GM18519 (cell line): ENCODE data around the gene CPZ.
"Not testable (repeated sequence)": the region's sequence is repeated elsewhere in the genome, so short reads cannot be mapped to it uniquely, and the experiment has no call there.

ENCODE experiments used
- ATAC-seq: cut with Tn5 transposase; IDR thresholded peaks from one replicate; pipeline ENCODE4 v1.9.1; 2021; ENCODE audit warnings: mild to moderate bottlenecking, moderate library complexity; ENCODE audit not compliant: unreplicated experiment, low FRiP score

The CPZ gene

DNA sequence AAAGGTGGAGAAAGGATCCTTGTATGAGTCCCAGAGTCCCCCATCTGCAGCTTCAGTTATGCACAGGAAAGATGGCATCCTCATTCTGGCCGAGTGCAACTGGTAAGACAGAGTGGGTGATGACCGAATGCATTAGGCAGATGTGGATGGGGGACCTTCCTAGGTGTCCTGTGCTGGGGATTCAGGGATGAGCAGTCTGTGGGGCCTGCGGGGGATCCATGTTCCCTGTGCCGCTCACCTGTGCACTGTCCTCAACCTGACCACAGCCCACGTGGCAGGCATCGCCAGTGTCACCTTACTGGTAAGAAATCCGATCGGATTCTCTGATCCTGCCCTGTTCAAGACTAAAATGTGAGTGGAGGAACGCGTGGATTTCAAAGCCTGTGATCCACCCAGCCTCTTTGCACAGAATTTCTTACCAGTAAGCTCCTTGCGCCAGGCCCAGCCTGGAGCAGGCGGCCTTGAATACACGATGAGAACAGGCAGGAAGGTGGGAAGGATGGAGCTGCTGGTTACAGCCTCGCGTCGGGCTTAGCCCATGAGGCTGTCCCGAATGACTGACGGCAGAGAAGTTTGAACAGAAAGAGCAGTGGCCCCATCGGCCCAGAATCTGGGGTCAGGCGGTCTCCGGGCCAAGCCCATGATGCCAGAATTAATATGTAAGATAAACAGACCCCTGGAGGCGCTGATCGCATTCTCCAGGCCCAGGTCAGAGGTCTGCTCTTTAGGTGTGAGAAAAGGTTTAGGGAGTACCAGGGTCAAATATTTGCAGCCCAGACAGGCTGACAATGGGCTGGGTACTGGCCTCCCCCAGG is 56.5 kb downstream of the CPZ start:
- no peak for ATAC-seq

DNA sequence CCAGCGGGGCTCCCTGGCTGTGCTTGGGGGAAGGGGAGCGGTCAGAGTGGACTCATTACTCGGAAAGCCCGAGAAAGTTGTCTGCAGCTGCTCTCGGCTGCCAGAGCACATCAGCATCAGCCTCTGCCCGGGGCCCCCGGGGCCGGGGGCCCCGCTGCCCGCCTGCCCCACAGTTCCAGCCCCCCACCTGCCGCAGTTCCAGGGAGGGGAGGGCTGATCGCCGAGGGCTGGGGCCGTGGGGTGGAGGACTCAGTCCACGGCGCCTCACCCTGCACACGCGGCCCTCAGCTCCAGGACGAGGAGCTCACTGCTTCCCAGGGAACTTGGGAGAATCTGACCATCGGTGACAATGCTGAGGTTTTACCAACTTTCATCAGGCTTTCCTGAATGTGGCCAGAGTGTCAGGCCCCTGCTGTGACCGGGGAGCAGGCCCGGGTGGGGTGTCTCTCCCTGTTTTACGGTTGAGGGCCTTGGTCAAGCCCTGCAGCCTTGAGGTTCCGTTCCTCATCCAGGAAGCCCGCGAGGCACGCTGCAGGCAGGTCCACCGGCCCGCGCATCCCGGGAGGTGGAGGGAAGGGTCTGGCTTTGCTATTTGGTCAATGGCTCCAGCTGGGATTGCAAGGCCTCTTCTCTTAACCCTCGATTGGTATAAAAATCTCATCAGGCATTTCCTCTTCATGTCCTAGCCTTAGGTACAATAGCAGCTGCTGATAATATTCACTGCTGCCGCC is 57.2 kb downstream of the CPZ start:
- ATAC-seq, result no peak

DNA sequence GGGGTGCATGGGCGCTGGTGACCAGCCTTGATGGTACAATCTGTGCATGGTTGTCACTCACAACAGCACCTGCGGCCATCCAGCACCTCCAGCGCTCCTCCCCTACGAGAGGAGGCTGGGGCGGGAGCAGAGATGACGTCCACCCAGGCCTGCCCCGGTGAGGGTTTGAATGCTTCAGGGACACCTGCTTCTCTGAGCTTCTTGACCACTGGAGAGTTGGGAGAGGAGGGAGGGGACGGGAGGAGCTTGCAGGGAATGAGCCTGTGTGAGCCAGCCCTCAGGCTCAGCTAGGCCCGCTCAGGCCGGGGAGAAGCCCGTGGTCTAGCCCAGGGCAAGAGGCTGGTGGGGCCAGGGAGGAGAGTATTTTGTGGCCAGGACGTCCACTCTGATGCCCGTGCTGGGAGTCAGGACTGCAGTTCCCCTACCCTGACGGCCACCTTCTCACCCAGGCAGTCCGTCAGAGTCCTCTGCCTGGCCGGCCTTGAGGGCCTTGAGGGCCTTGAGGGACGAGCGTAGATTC is 59.2 kb downstream of the CPZ start:
- no peak for ATAC-seq

DNA sequence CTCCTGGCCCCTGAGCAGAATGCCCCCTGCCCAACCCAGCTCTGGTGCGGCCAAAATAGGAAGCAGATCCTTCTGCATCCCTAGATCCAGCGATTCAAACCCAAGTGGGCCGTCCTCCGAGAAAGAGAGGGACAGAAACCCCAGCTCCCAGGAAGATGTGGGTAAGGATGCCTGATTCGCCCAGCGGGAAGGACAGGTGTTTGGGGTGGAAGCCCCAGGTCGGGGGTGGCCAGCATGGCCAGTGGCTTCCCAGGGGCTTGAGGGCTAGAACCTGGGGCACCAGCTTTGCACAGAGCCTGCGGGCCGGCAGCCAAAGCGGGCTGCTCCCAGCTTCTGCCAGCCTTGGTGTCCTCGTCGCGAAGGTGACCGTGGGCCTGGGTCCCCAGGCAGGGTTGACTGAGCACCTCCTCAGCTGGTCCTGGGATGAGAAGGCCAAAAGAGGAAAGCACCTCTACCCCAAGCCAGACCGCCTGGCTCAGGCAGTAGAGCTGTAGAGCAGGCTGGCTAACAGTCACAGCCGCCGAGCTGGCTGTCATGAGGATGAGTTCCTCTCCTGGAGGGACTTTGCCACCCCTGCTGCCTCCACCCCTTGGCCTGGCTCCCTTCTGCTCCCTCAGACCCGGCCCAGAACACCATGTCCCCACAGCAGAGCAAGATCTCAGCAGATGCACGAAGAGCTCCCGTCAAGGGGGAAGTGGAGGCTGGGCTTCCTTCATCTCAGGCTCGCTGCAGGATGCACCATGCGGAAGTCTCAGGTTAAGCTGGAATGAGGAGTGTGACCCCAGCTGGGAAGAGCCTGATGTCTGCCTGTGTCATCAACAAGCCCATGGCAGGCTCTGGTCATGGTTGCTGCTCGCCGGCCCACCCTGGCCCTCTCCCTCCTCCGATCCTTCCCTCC is 59.9 kb downstream of the CPZ start:
- no peak for ATAC-seq

DNA sequence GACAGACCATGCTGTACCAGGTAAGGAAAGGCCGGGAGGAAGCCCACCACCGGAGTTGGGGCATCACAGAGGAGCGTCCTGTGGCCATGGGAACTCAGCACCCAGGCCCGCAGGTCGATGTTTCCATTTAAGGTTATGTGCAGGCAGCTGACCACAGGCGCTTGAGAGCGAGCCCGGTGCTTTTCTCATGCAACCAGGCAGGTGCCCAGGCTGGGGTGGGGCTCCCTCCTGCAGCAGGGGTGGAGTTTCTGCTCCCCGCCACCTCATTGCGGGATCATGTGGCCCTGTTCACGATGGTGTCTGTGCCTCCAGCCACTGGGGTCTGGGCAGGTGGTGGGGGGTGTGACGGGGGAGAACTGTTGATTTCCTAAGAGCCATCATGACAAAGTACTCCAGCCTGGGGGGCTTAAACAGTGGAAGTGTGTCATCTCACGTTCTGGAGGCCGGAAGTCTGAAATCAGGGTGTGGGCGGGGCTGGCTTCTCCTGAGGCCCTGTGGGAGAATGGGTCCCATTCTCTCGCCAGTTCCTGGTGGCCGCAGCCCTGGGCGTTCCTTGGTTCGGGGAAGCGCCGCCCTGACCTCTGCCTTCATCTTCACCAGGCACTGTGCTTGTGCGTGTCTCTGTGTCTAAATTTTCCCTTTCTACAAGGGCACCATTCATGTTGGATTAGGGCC is 60.9 kb downstream of the CPZ start:
- ATAC-seq, result no peak

DNA sequence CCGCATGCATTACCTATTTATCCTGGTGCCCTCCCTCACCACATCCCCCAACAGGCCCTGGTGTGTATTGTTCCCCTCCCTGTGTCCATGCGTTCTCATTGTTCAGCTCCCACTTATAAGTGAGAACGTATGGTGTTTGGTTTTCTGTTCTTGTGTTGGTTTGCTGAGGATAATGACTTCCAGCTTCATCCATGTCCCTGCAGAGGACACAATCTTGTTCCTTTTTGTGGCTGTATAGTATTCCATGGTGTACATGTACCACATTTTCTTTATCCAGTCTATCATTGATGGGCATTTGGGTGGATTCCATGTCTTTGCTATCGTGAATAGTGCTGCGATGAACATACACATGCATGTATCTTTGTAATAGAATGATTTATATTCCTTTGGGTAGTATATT is 61.6 kb downstream of the CPZ start:
- not testable (repeated sequence) for ATAC-seq

DNA sequence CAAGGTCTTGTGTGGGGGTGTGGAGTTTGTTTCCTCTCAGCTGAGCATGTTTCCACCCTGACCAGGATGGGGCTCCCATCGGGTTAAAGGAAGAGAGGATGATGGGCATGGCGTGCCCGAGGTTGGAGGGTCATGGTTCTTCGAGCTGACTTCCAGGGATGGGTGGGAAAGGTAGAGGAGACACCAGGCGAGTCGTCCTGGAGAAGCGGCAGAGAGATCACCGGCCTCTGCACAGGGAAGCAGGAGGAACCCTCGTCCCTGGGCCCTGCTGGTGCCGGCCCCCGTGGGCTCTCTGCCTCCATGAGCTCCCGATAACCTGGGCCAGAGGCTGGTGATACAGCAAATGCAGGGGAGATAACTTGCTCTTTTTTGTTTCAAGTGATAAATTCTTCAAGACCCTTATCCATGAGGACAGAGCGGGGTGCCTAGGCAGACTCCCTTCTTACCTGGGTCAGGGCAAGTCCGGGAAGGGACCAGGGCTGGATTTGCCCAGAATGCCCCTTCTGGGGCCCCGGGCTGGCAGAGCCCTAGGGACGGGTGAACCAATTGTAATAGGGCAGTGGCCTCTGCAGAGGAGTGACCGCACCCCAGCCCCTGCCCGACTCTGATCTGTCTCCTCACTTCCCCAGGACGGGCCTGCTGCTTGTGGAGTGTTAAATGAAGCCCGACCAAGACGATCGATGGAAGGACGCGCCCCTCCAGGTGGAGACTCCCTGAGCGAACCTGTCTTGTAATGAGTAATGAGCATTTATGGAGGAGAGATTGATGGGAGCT is 63.0 kb downstream of the CPZ start:
- no peak for ATAC-seq

DNA sequence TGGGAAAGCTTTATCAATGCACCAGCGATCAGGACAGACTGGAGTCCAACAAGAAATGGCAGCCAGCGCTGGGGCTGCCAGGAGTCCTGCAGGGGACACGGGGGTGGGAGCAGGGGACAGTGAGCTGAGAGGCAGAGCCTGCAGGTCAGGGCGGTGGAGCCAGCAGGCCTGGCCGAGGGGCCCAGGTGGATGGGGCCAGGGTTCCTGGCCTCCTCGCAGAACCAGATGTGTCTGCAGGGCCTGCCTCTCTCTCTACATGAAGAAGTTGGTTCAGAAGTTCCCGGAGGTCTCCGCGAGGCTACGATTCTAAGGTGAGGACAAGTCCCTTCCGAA is 63.6 kb downstream of the CPZ start:
- no peak for ATAC-seq

DNA sequence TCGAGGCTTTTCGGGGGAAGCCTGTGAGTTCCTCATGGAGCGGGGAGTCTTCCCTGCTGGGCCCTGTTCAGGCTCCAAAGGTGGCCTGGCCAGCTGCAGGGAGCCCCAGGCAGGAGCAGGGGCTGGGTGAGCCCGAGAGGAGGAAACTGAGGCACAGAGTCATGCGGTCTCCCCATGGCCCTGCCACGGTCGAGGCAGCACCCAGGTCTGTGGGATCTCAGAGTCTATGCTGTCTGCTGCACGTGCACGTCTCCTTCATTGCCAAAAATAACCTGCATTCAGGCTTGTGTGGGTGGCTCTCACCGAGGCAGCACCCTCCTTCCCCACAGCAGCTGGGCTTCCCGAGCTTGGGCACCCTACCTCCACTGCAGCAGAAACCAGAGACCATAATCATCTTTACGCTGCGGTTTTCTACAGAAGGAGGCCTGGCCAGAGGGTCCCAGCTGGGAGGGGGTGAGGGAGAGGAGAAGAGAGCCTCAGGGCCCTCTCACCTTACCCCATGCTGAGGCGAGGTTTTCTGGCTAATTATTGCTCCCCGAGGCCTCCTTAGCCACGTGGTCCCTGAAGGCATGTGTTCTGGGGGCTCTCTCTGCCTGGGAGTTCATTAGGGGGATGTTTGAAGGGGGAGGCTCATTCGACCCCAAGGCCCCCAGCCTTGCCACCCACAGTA is 64.3 kb downstream of the CPZ start:
- no peak for ATAC-seq

DNA sequence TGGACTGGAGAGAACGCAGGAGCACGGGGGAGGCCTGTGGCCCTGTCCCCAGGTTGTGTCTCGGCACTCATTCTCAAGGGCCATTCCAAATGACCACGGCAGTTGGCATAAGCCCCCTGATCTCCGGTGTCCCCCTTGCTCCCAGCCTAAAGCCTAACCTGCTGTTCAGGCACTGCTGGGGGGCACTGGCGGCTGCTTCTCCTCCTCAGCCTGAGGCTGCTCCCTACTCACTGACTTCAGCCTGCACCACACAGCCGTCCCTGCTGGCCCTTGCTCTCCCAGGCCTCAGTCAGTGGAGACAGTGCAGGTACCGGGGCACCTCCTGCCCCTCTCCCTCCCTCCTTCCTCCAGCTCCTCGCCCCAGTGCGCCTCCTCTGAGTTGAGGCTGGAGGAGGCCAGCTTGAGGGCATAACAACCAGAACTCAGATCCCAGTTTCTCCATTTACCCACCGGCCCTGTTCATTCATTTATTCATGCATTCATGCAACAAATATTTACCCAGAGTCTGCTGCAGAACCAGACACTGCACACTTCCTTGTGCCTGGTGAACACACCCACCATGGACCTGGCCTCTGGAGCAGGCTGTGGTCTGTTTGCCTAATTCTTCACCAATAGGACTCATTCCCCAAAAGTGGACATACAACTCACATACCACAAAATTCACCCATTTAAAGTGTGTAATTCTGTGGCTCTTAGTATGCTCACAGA is 65.0 kb downstream of the CPZ start:
- ATAC-seq, result no peak

DNA sequence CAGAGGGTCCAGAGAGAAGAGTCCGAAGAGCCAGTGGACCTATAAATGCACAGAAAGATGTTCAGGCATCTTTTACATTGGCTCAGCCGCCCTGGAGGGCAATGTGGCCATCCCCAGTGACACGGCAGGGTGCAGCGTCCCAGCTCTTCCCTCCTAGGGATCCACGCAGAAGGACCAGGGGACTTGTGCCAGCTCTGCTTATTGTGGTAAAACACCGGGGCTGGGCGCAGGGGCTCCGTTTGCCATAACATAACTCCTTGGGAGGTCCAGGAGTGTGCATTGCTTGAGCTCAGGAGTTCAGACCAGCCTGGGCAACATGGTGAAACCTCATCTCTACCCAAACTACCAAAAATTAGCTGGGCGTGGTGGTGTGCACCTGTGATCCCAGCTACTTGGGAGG is 70.2 kb downstream of the CPZ start:
- no peak for ATAC-seq

DNA sequence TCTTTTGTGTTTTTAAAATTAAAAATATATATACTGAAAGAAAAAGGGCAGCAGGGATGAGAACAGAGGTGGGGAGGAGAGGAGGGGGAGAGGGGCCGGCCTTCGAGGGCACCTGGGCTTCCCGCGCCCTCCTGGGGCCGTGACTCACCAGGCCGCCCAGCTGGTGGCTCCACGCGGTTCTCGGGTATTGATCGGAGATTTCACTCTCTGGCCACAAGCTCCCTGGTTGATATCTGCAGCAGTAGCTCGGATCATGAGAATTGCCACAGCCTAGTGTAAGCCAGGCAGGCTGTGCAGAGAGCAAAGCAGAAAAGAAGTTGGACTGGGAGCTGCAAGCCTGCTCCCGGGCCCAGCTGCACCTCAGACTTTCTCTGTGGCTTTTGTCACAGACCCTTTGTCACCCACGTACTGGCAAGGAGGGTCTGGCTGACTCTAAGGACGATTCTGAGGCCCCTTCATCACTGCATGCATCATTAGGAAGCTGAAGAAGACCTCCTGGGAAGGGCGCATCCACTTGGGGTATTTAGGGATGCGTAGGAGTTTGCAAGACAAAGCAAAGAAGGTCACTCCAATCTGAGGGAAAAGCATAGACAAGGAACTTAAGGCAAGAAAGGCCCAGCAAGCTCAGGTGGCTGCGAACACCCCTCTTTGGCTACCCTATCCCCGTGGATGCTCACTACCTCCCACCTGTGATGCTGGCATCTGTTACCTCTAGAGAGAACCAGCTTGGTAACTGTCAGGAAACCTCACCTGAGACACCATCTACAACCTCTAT is 71.7 kb downstream of the CPZ start:
- no peak for ATAC-seq

DNA sequence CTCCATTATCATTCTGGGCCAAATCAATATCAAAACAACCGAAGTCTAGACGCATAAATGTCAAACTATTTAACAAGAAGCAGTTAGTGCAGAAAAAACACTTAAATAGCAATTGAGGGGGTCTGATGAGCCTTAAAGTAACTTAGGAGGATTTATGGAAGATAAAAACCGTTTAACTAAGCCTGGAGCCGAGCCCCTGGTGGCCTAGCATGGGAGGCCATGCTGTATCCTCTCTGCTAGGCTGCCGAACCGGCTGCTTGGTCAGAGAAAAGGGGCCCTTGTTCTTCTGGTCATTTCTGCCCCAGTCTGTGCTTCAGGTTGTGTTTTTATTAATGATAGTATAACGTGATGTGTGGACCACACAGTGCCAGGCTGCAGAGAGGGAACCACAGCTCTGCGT is 72.4 kb downstream of the CPZ start:
- ATAC-seq, result no peak

DNA sequence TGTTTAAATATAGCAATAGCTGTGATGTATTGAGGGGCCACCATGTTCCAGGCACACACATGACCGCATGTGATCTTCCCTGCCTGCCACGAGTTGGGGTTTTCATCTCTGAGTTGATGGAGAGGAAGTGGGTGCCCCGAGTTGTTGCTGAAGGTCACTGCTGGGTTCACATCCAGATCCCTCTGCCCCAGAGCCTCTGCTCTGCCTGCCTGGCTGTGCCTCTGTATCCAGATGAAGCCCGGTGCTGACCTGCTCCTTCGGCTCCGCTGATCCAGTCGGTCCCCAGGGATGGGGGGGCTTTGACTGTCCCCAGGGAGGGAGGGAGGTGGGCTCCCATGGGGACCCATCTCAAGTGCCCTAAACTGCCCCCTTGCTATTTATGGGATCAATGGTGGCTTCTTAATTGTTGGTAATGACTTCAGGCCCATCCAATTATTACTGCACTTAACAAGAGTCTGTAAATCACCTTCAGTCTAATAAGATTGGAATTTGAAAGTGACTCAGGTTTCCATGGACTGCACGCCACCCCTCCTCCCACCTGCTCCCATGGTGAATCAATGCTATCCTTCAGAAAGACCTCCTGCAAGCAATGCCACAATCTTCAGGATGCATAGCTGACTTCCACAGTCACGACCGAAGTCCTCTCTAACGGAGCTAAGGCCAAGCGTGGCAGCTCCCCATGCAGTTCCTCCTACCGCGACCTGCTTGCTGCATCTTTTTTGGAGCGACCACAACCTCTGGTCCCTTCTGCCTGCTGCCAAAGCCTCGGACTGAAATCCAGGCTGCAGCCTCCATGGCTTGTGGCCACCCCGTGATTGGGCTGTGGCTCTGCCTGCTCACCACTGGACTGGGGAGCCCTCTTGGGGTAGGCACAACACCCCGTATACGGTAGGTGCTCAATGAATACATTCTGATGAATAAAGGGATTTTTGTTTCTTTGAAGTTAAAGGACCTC is 73.1 kb downstream of the CPZ start:
- no peak for ATAC-seq

DNA sequence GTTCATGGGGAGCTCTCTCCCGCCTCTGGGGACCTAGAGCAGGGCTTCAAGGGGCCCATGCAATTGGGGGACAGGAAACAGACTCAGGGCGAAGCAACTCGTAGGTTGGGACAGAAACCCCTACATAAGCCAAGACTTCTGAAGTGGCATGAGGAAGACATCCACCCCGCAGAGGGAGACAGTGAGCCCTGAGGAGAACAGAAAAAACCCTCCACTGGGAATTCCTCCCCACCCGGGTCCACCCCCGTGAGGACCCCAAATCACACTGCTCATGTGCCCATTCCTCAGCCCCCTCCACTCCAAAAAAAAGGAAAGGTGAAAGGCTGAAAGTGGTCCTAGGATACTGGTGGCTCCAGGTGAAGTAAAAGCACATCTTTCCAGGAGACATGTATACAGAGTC is 74.0 kb downstream of the CPZ start:
- ATAC-seq, result no peak
